Adrenal gland (tissue), 12 donors: ENCODE results near the gene CCDC83. TPM values are rescaled to one million over a fixed set of nuclear protein-coding genes. Genes with fewer than 3 reads are reported as not detected.
A peak's percentile ranks its signal among the peaks of the same experiment; 100 is the strongest.

Source experiments
- DNase-seq, 7 donors: peaks; one replicate each; pipeline ENCODE4 v3.0.0-alpha.2; 2019 to 2020
- H3K27ac ChIP-seq, 5 donors: fragments of 200-600 bp; sonication (generic) in 4 of 5; 1 replicate in 3 of 5; 2 replicates in 2 of 5; pipeline versions ENCODE4 v1.5.1 to v1.8.0; 2016 to 2020; ENCODE audit warnings: mild to moderate bottlenecking in 1 of 5
- H3K27me3 ChIP-seq: fragments of 200-600 bp; 2 replicates; pipeline ENCODE4 v1.8.0; 2021
- H3K36me3 ChIP-seq, 2 donors: fragments of 200-600 bp; replicated peaks in 1 of 2; 1 replicate in 1 of 2; 2 replicates in 1 of 2; pipeline versions ENCODE4 v1.5.1 to v1.8.0; 2018 to 2022
- H3K4me1 ChIP-seq, 2 donors: fragments of 200-600 bp; replicated peaks in 1 of 2; 1 replicate in 1 of 2; 2 replicates in 1 of 2; pipeline versions ENCODE4 v1.5.1 to v1.8.0; 2018 to 2021
- H3K4me3 ChIP-seq, 4 donors: fragments of 200-600 bp; sonication (generic) in 3 of 4; one replicate each; pipeline ENCODE4 v1.5.1; 2016 to 2018
- H3K9me3 ChIP-seq, 3 donors: fragments of 200-600 bp; sonication (generic) in 1 of 3; replicated peaks in 1 of 3; 1 replicate in 2 of 3; 2 replicates in 1 of 3; pipeline versions ENCODE4 v1.5.1 to v1.8.0; 2016 to 2021
- CTCF ChIP-seq, 6 experiments: fragments of 450-650 bp in 4 of 6; fragments of 200-600 bp in 2 of 6; sonication (generic) in 1 of 6; IDR thresholded peaks; 1 replicate in 5 of 6; 2 replicates in 1 of 6; pipeline versions ENCODE4 v1.5.1 to v1.8.0; 2016 to 2021; ENCODE audit warnings: antibody characterized with exemption in 6 of 6, mild to moderate bottlenecking in 2 of 6, moderate library complexity in 1 of 6
- POLR2A ChIP-seq, 2 donors: fragments of 450-650 bp; IDR thresholded peaks; one replicate each; pipeline ENCODE4 v1.6.1; 2017; ENCODE audit warnings: antibody characterized with exemption in 2 of 2, mild to moderate bottlenecking in 2 of 2, moderate library complexity in 1 of 2
- WGBS, 4 donors: extraction: QIAGEN DNeasy Blood & Tissue Kit in 2 of 4; methylation state at CpG; one replicate each; pipeline versions ENCODE4 v1.1.5 to v1.1.7; 2013 to 2017; 5-methylcytosine and 5-hydroxymethylcytosine counted together
- intact Hi-C, 2 donors: fragments of 100-400 bp; cut with DNase I; formaldehyde crosslinking; loops; one replicate each; pipeline versions ENCODE4 v1.14.1 to v1.15.0; 2022 to 2023
- polyA plus RNA-seq, 3 donors: library from polyadenylated mRNA; stranded (reverse); fragments of 200-250 nt in 2 of 3; fragments of 350-450 nt in 1 of 3; fragmentation: Illumina TruSeq in 1 of 3; extraction: RNeasy Lipid Tissue Mini Kit (QIAGEN cat#74804) in 1 of 3; gene quantifications; one replicate each; pipeline ENCODE4 v1.2.3, GENCODE V29; 2013 to 2014
- total RNA-seq, 9 donors: library from RNA; depleted of rRNA in 4 of 9; stranded (reverse); fragments of >200 nt in 4 of 9; fragments of 120-200 nt in 1 of 9; fragmentation: NEBNext Ultra II Directional in 1 of 9; extraction: Animal tissue kit (Norgen Biotek cat#: 25700) in 1 of 9; gene quantifications; one replicate each; pipeline versions ENCODE4 v1.1.0 to v1.2.4, GENCODE V29; 2013 to 2023
- donor health status: healthy with polysubstance abuse.
- donor health status: Bipolar disorder and iron deficiency.
- donor health status: DM: yes; HTN: yes; CAD: no.
- donor health status: DM: no; HTN: no; CAD: no.
- donor health status: DM: no; HTN: no; CAD: no.
- donor health status: DM: yes; HTN: yes; CAD: no.

CCDC83 gene
- total and polyA plus RNA-seq, 12 donors, result not detected

GRCh38 chr11:85826116-85826855 lies 28.9 kb upstream of the CCDC83 start:
- peaks cover 0 to 28% of the 10 kb centered on the region in 2 donors for H3K4me1 ChIP-seq
- peak in 5 of 7 donors; percentile 18 to 65 (median 33) for DNase-seq
- H3K27me3 ChIP-seq, result no peaks in the 10 kb centered on the region
- intact Hi-C loops, result no loop called here
- no peaks in the 10 kb centered on the region for H3K36me3 ChIP-seq
- H3K9me3 ChIP-seq, result no peaks in the 10 kb centered on the region
- peak overlapping the region in 1 of 5 donors; percentile 22 for H3K27ac ChIP-seq
- 70 to 78% (median 73%) methylated on average over 7 of the region's 7 CpGs for WGBS, 4 donors
- TF ChIP-seq POLR2A (IDR thresholded peaks at IDR 0.05) (no peak), CTCF (IDR thresholded peaks at IDR 0.05) (peak in 5 of 6 experiments; percentile 14 to 53 (median 46))
- no peak overlapping the region for H3K4me3 ChIP-seq

GRCh38 chr11:85827748-85828639 lies 27.2 kb upstream of the CCDC83 start:
- no peaks in the 10 kb centered on the region for H3K27me3 ChIP-seq
- H3K36me3 ChIP-seq, result no peaks in the 10 kb centered on the region
- intact Hi-C loops, result no loop called here
- DNase-seq, result no peak
- 12 to 22% (median 15%) methylated on average over 2 of the region's 2 CpGs for WGBS, 4 donors
- peak overlapping the region in 2 of 5 donors; percentile 22 to 69 for H3K27ac ChIP-seq
- TF ChIP-seq POLR2A (IDR thresholded peaks at IDR 0.05) (no peak), CTCF (IDR thresholded peaks at IDR 0.05) (no peak)
- H3K9me3 ChIP-seq, result no peaks in the 10 kb centered on the region
- H3K4me3 ChIP-seq, result no peak overlapping the region
- peaks cover 0 to 28% of the 10 kb centered on the region in 2 donors for H3K4me1 ChIP-seq

- no peak for DNase-seq
- Histone ChIP-seq H3K27ac (peak overlapping the region in 2 of 5 donors; percentile 22 to 29), H3K4me1 (peaks cover 0 to 28% of the 10 kb centered on the region in 2 donors), H3K36me3 (no peaks in the 10 kb centered on the region), H3K27me3 (no peaks in the 10 kb centered on the region), H3K9me3 (no peaks in the 10 kb centered on the region), H3K4me3 (no peak overlapping the region)
- no peak for TF ChIP-seq POLR2A (IDR thresholded peaks at IDR 0.05)
- no peak for TF ChIP-seq CTCF (IDR thresholded peaks at IDR 0.05)
- 53 to 71% (median 60%) methylated on average over 1 of the region's 1 CpG for WGBS, 4 donors
- intact Hi-C loops, result no loop called here
Measured at GRCh38 chr11:85828640-85828978, 26.6 kb upstream of the CCDC83 start.

- H3K4me1 ChIP-seq, result peaks cover 0 to 28% of the 10 kb centered on the region in 2 donors
- WGBS, 4 donors, result 93 to 100% (median 99%) methylated on average over 2 of the region's 2 CpGs
- intact Hi-C loops, result no loop called here
- no peaks in the 10 kb centered on the region for H3K27me3 ChIP-seq
- no peak overlapping the region for H3K27ac ChIP-seq
- TF ChIP-seq POLR2A (IDR thresholded peaks at IDR 0.05) (no peak), CTCF (IDR thresholded peaks at IDR 0.05) (no peak)
- H3K4me3 ChIP-seq, result no peak overlapping the region
- no peaks in the 10 kb centered on the region for H3K36me3 ChIP-seq
- no peaks in the 10 kb centered on the region for H3K9me3 ChIP-seq
- DNase-seq, result no peak
Measured at GRCh38 chr11:85829172-85829571, 26.0 kb upstream of the CCDC83 start.
